ENCODE results near the gene HS3ST2.
"Not testable (repeated sequence)": the region's sequence is repeated elsewhere in the genome, so short reads cannot be mapped to it uniquely, and the experiment has no call there.

HS3ST2 gene

DNA sequence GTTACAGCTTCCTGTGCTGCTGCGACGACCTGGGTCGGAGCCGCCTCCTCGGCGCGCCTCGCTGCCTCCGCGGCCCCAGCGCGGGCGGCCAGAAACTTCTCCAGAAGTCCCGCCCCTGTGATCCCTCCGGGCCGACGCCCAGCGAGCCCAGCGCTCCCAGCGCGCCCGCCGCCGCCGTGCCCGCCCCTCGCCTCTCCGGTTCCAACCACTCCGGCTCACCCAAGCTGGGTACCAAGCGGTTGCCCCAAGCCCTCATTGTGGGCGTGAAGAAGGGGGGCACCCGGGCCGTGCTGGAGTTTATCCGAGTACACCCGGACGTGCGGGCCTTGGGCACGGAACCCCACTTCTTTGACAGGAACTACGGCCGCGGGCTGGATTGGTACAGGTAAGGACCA, 746 bp downstream of the HS3ST2 start:
- no peak for DNase-seq

DNA sequence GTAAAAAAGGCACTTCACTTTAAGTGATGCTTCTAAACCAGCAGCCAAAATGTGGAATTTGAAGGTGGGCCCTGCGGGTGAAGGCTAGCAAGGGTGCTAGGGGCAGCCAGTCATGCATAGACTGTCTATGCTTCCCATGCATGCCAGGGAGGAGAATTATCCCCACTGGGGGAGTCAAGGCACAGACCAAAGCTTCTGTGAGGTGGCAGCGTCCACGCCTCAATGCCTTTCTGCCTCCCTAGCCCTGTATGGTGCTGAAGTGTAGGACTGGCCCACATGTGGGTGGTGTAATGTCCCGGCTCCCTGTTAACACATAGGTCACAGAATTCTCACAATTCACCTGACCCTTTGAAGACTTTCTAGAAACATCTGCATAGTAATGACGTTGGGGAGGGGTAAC, 1.9 kb downstream of the HS3ST2 start:
- DNase-seq = no peak

GRCh38 chr16:22816475-22816874, 2.5 kb downstream of the HS3ST2 start:
- DNase-seq = no peak

DNA sequence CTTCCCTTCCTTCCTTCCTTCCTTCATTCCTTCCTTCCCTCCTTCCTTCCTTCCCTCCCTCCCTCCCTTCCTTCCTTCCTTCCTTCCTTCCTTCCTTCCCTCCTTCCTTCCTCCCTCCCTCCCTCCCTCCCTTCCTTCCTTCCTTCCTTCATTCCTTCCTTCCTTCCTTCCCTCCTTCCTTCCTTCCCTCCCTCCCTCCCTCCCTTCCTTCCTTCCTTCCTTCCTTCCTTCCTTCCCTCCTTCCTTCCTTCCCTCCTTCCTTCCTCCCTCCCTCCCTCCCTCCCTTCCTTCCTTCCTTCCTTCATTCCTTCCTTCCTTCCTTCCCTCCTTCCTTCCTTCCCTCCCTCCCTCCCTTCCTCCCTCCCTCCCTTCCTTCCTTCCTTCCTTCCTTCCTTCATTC, 4.8 kb downstream of the HS3ST2 start:
- DNase-seq = not testable (repeated sequence)

DNA sequence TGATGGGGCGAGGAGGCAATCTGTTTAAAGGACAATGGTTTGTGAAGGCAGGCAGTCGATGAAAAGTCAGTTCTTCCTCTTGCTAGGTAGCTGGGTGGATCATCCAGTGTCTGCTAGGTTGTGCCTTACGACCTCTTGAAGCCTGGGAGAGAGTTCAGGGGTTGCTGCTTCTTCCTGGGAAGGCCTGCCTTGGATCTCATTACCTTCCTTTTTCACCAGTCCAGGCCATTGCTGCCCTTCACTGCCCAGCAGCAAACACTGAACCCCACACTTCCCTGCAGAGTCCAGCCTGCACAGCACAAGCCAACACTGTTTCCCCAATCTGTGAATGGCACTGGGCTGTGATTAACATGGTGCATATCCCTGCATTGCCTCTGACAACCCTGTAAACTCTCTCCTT, 24.7 kb downstream of the HS3ST2 start:
- DNase-seq = no peak

DNA sequence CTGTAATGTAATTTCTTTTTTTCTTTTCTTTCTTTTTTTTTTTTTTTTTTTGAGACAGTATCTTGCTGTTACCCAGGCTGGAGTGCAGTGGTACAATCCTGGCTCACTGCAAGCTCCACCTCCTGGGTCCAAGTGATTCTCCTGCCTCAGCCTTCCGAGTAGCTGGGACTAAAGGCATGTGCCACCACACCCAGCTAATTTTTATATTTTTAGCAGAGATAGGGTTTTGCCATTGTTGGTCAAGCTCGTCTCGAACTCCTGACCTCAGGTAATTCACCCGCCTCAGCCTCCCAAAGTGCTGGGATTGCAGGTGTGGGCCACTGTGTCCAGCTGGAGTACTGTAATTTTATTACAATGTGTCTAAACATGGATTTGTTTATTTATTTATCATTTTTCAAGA, 28.1 kb downstream of the HS3ST2 start:
- DNase-seq = not testable (repeated sequence)

DNA sequence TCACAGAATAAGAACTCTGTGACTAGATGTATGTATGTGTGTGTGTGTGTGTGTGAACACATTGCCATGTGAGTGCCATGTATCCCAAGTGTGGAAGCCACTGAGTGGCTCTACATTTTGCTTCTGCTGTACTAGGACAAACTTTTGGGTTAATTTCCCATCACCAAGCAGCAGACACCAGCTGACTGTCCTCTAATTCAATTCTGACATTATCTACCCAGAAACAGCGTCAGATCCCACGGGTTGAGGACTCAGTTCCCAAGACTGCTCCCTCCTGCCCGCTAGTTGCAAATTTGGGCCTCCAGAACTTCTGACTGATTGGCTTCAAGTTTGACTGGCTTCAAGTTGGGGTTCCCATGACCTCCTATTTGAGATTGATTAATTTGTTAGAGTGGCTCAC, 29.2 kb downstream of the HS3ST2 start:
- no peak for DNase-seq

DNA sequence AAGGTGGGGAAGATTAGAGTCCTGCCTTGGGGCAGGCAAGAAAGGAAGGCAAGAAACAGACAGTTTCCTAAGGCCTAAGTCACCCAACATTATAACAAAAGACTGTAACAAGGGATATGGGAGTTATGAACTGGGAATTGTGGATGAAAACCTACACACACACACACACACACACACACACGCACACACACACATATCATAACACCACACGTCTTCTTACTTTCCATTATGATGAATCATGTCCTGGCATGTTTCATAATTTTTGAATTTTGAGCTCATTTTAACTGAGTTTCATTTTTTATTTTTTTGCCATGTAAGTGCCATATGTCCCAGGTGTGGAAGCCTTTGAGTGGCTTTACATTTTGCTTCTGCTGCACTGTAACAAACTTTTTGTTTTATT, 29.9 kb downstream of the HS3ST2 start:
- DNase-seq = no peak

GRCh38 chr16:22844416-22844815, 30.5 kb downstream of the HS3ST2 start:
- DNase-seq = no peak

- no peak for DNase-seq
Measured at GRCh38 chr16:22847100-22847499, 33.1 kb downstream of the HS3ST2 start.

GRCh38 chr16:22847690-22848089, 33.7 kb downstream of the HS3ST2 start:
- no peak for DNase-seq

- no peak for DNase-seq
Measured at GRCh38 chr16:22848451-22848850, 34.5 kb downstream of the HS3ST2 start.

- no peak for DNase-seq
Measured at GRCh38 chr16:22849517-22849916, 35.6 kb downstream of the HS3ST2 start.

- DNase-seq = no peak
Measured at GRCh38 chr16:22855231-22855630, 41.3 kb downstream of the HS3ST2 start.

GRCh38 chr16:22857296-22858025, 43.5 kb downstream of the HS3ST2 start:
- DNase-seq = no peak

- no peak for DNase-seq
Measured at GRCh38 chr16:22859925-22860324, 46.0 kb downstream of the HS3ST2 start.

DNA sequence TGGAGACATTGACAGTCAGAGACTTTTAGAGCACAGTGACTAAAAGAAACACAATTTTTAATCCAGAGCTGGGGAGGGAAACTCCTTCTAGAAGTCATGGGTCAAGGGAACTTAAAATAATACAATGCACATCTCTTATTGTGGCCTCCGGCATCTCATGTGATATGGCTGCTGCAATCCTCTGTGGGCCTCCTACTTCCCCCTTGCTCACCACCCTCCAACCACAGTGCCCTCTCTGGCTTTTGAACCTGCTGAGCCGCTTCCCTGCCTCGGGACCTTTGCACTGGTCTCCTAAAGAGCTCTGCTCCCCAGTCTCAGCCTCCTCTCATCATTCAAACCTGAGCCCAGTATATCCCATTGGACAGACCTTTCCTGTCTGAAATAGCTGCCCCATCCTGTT, 47.6 kb downstream of the HS3ST2 start:
- no peak for DNase-seq

- no peak for DNase-seq
Measured at GRCh38 chr16:22862046-22862445, 48.1 kb downstream of the HS3ST2 start.

GRCh38 chr16:22864375-22864774, 50.4 kb downstream of the HS3ST2 start:
- DNase-seq = no peak

GRCh38 chr16:22868593-22869224, 54.7 kb downstream of the HS3ST2 start:
- DNase-seq = no peak

DNA sequence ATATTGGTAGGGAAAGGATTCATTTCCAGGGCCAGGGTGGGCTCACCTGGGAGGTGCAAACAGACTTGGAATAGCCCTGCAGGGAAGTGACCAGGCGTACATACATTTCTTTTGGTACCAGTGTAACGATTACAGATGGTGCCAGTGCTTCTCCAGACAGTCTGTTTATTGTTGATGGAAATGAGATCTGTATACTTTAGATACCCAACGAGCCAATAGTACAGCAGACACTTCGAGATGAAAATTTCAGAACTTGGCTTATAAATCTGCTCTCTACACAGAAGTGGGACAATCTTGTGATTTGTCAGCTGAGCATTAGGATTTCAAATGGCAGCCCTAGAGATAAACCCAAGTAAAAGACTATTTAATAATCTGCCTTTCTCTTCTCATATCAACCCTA, 57.9 kb downstream of the HS3ST2 start:
- no peak for DNase-seq

- DNase-seq = no peak
Measured at GRCh38 chr16:22874394-22874793, 60.4 kb downstream of the HS3ST2 start.

DNA sequence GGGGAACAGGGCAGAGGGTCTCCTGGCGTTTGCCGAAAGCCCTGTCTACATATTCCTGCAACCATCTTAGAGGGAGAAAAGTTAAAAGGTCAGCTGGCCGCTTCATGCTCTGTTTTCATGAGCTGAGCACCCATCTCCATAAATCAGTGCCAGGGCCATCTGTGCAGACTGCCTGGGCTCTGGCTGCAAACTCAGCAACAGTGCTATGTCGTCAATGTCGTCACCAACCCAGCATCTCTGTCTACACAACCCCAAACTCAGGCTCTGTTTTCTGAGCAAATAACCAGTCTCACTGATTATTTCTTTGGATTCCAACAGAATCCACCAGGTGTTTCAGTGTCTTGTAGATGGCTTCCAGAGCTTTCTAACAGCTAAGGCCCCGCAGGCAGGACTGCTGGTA, 65.0 kb downstream of the HS3ST2 start:
- no peak for DNase-seq

GRCh38 chr16:22879466-22879865, 65.5 kb downstream of the HS3ST2 start:
- no peak for DNase-seq

- DNase-seq = no peak
Measured at GRCh38 chr16:22882981-22883380, 69.0 kb downstream of the HS3ST2 start.
